K562 (cell line): ENCODE data around the gene DIP2B. TPM values are rescaled to one million over a fixed set of nuclear protein-coding genes. Genes with fewer than 3 reads are reported as not detected.

Experiments
- ATAC-seq: fragments of 200-7000 bp; cut with Tn5 transposase; 3 replicates; pipeline ENCODE4 v1.9.1; 2020; ENCODE audit warnings: moderate library complexity
- BruUV-seq: library from RNA; stranded (reverse); fragments of 400-500 nt; replicated peaks from 2 replicates; lab custom pipeline; 2021; lab: Mats Ljungman, UMichigan
- CTCF ChIA-PET: fragments of 300-600 bp; formaldehyde crosslinking; extraction: SDS; loops from one replicate; lab custom pipeline; 2021; ENCODE audit warnings: low intra/inter-chr PET ratio; lab: Yijun Ruan, JAX
- POLR2A ChIA-PET: fragments of 300-600, 350-650 bp; sonication (Branson Sonifier 250); formaldehyde crosslinking; extraction: SDS; loops from one replicate; lab custom pipeline; 2021; ENCODE audit warnings: antibody characterized with exemption, inconsistent platforms; lab: Yijun Ruan, JAX
- DNase-seq, 4 experiments: peaks; one replicate each; pipeline versions ENCODE4 v3.0.0 to v3.0.0-alpha.2; 2011 to 2018; ENCODE audit warnings: low spot score in 3 of 4, mixed read lengths in 3 of 4; ENCODE audit errors: extremely low read depth in 1 of 4
- FAIRE-seq: peaks from 2 replicates; lab custom pipeline; 2011; peaks lifted over from hg19 to GRCh38; lab: Jason Lieb, UNC
- H2AFZ ChIP-seq: 2 replicates; pipeline ENCODE4 v1.6.0; 2011; ENCODE audit warnings: low read depth, low read length, control low read depth, inconsistent platforms
- H3K27ac ChIP-seq: fragments of 200-600 bp; 3 replicates; pipeline ENCODE4 v1.8.0; 2011; ENCODE audit warnings: low read depth, mild to moderate bottlenecking, control low read depth, inconsistent platforms, low read length, moderate library complexity, mixed read lengths; ENCODE audit errors: extremely low read depth
- H3K27me3 ChIP-seq, 2 experiments: fragments of 300-600 bp in 1 of 2; 2 replicates in 1 of 2; 3 replicates in 1 of 2; pipeline versions ENCODE4 v1.6.0 to v1.8.0; 2011; ENCODE audit warnings: inconsistent platforms in 2 of 2, low read length in 2 of 2, mild to moderate bottlenecking in 1 of 2, mixed read lengths in 1 of 2, moderate library complexity in 1 of 2; ENCODE audit not compliant: control insufficient read depth in 2 of 2, insufficient read depth in 2 of 2
- H3K36me3 ChIP-seq: fragments of 300-600 bp; 3 replicates; pipeline ENCODE4 v1.8.0; 2011; ENCODE audit warnings: mild to moderate bottlenecking, low read length, inconsistent platforms; ENCODE audit not compliant: control insufficient read depth, insufficient read depth
- H3K4me1 ChIP-seq, 2 experiments: fragments of 200-600 bp in 1 of 2; replicated peaks in 1 of 2; 2 replicates in 1 of 2; 3 replicates in 1 of 2; pipeline versions ENCODE4 v1.5.1 to v1.8.0; 2011; ENCODE audit warnings: inconsistent platforms in 2 of 2, low read length in 2 of 2, mild to moderate bottlenecking in 1 of 2, mixed read lengths in 1 of 2, moderate library complexity in 1 of 2; ENCODE audit not compliant: control insufficient read depth in 2 of 2, insufficient read depth in 2 of 2
- H3K4me2 ChIP-seq: 2 replicates; pipeline ENCODE4 v1.6.1; 2011; ENCODE audit warnings: low read length, control low read depth, inconsistent platforms, mixed read lengths; ENCODE audit not compliant: insufficient read depth
- H3K4me3 ChIP-seq: fragments of 200-600 bp; sonication (generic), shearing (Covaris generic); 2 replicates; pipeline ENCODE4 v1.5.1; 2016; ENCODE audit warnings: control low read depth, inconsistent platforms
- H3K79me2 ChIP-seq: fragments of 200-600 bp; 3 replicates; pipeline ENCODE4 v1.8.0; 2011; ENCODE audit warnings: low read length, inconsistent platforms; ENCODE audit not compliant: control insufficient read depth, insufficient read depth
- H3K9ac ChIP-seq, 2 experiments: 2 replicates each; pipeline versions ENCODE4 v1.6.0 to v1.6.1; 2011; ENCODE audit warnings: low read depth in 2 of 2, low read length in 2 of 2, control low read depth in 1 of 2, inconsistent platforms in 1 of 2, mild to moderate bottlenecking in 1 of 2, mixed read lengths in 1 of 2; ENCODE audit not compliant: insufficient read depth in 1 of 2
- H3K9me1 ChIP-seq: one replicate; pipeline ENCODE4 v1.6.0; 2011; ENCODE audit warnings: inconsistent platforms, mild to moderate bottlenecking, low read length, moderate library complexity; ENCODE audit not compliant: control insufficient read depth, insufficient read depth
- H3K9me3 ChIP-seq: replicated peaks from 2 replicates; pipeline ENCODE4 v1.5.1; 2011; ENCODE audit warnings: low read depth, low read length, inconsistent platforms; ENCODE audit not compliant: control insufficient read depth, insufficient read depth
- H4K20me1 ChIP-seq: replicated peaks from 2 replicates; pipeline ENCODE4 v1.6.1; 2011; ENCODE audit warnings: low read length, inconsistent platforms, mixed read lengths; ENCODE audit not compliant: control insufficient read depth, insufficient read depth
- ARID1B ChIP-seq: fragments of 450-650 bp; IDR thresholded peaks from 2 replicates; pipeline ENCODE4 v1.6.1; 2016; ENCODE audit warnings: antibody characterized with exemption, mild to moderate bottlenecking, inconsistent platforms
- ARID2 ChIP-seq: fragments of 450-650 bp; IDR thresholded peaks from 2 replicates; pipeline ENCODE4 v1.6.1; 2017; ENCODE audit warnings: antibody characterized with exemption, mild to moderate bottlenecking
- ATF6 ChIP-seq: sonication (generic); formaldehyde crosslinking; IDR thresholded peaks from 2 replicates; pipeline ENCODE4 v1.4.0; 2020; ENCODE audit warnings: mild to moderate bottlenecking, missing genetic modification reagents
- CCNT2 ChIP-seq: IDR thresholded peaks from 2 replicates; pipeline ENCODE4 v1.6.1; 2011; ENCODE audit warnings: borderline replicate concordance, low read depth, mild to moderate bottlenecking, moderate library complexity, mixed read lengths, low read length; ENCODE audit not compliant: insufficient read length; ENCODE audit errors: extremely low read depth
- FOXP1 ChIP-seq: sonication (generic); formaldehyde crosslinking; IDR thresholded peaks from 2 replicates; pipeline ENCODE4 v1.8.0; 2022; ENCODE audit warnings: mild to moderate bottlenecking, missing genetic modification reagents
- RBM14 ChIP-seq: fragments of 200-400 bp; formaldehyde crosslinking; IDR thresholded peaks from 2 replicates; pipeline ENCODE4 v1.6.1; 2018; ENCODE audit warnings: low read depth, mild to moderate bottlenecking, low read length, moderate library complexity, borderline replicate concordance; ENCODE audit not compliant: insufficient read depth
- SPI1 ChIP-seq: IDR thresholded peaks from 2 replicates; pipeline ENCODE4 v1.6.1; 2011; ENCODE audit warnings: low read depth, low read length, control low read depth, borderline replicate concordance
- THRAP3 ChIP-seq: fragments of 450-650 bp; IDR thresholded peaks from 2 replicates; pipeline ENCODE4 v1.6.1; 2016; ENCODE audit warnings: mild to moderate bottlenecking, inconsistent platforms, borderline replicate concordance
- ZNF175 ChIP-seq: fragments of 200-800 bp; sonication (Bioruptor generic); IDR thresholded peaks from 2 replicates; pipeline ENCODE4 v1.6.1; 2016; ENCODE audit warnings: low read depth, mild to moderate bottlenecking, missing genetic modification characterization, missing compliant biosample characterization
- ZNF551 ChIP-seq: fragments of 250-450 bp; sonication (Bioruptor Pico); IDR thresholded peaks from 2 replicates; pipeline ENCODE4 v1.5.0; 2021; ENCODE audit warnings: mild to moderate bottlenecking, moderate library complexity
- ZSCAN32 ChIP-seq: fragments of 450-650 bp; formaldehyde crosslinking; IDR thresholded peaks from 2 replicates; pipeline ENCODE4 v1.4.0; 2020; ENCODE audit warnings: mild to moderate bottlenecking, moderate library complexity
- WGBS: fragments of 100-300 bp; shearing (Covaris generic); methylation state at CpG from one replicate; pipeline ENCODE4 v1.1.6; 2016; ENCODE audit warnings: low coverage, mixed read lengths; ENCODE audit not compliant: insufficient coverage; ENCODE audit errors: missing lambda C conversion rate; 5-methylcytosine and 5-hydroxymethylcytosine counted together
- in situ Hi-C: fragments of 300-500 bp; cut with MboI; formaldehyde crosslinking; loops from 4 replicates; pipeline ENCODE4 v1.15.0; 2018; ENCODE audit warnings: inconsistent platforms, mixed read lengths
- intact Hi-C: fragments of 100-400 bp; cut with micrococcal nuclease; formaldehyde crosslinking; loops from 2 replicates; pipeline ENCODE4 v1.14.2; 2022
- polyA plus RNA-seq, 8 experiments: library from polyadenylated mRNA; depleted of rRNA in 4 of 8; stranded (reverse) in 5 of 8; unstranded in 3 of 8; fragments of >200 nt; fragmentation: Nextera tagmentation in 2 of 8; fragmentation: Illumina TruSeq in 1 of 8; extraction: Ambion mirVana in 2 of 8; extraction: Trizol in 1 of 8; gene quantifications; 2 replicates each; pipeline versions ENCODE4 v1.2.1 to v1.2.3, GENCODE V29; 2011 to 2014; ENCODE audit warnings: inconsistent platforms in 1 of 8, missing spikeins in 1 of 8
- total RNA-seq, 7 experiments: library from RNA; depleted of rRNA in 6 of 7; stranded (reverse); fragments of >200 nt in 6 of 7; fragmentation: Illumina TruSeq in 2 of 7; extraction: Trizol in 2 of 7; gene quantifications; 2 replicates each; pipeline versions ENCODE4 v1.2.1 to v1.2.3, GENCODE V29; 2011 to 2021; ENCODE audit warnings: low replicate concordance in 1 of 7

Gene DIP2B
- total and polyA plus RNA-seq, 9 of the 15 experiments (the other 6 are each of a cell fraction or from before 2014, with no cell fraction given) = 4.6 to 26.1 (median 18.8) TPM

- POLR2A ChIA-PET = no interaction called here
- TF ChIP-seq ATF6 (CRISPR knock-in tag) (no peak), FOXP1 (CRISPR knock-in tag) (no peak), ZNF175 (CRISPR knock-in tag) (no peak), SPI1 (no peak), CCNT2 (no peak), THRAP3 (no peak), ARID2 (no peak), ZNF551 (no peak), ZSCAN32 (CRISPR knock-in tag) (no peak), RBM14 (no peak), ARID1B (no peak)
- no peaks in the 10 kb centered on the region for H3K27me3 ChIP-seq
- H3K4me1 ChIP-seq = no peaks in the 10 kb centered on the region
- BruUV-seq = no TSS peak
- in situ Hi-C loops = no loop called here
- no peak overlapping the region for H3K4me3 ChIP-seq
- peaks cover 54% of the 10 kb centered on the region; the same call in 2 of the 3 replicates for H3K36me3 ChIP-seq
- CTCF ChIA-PET = no interaction called here
- H3K9ac ChIP-seq = no peak overlapping the region
- no peak for DNase-seq
- no peak overlapping the region for H3K27ac ChIP-seq
- no peak overlapping the region for H3K4me2 ChIP-seq
- no peaks in the 10 kb centered on the region for H3K9me3 ChIP-seq
- FAIRE-seq = no peak
- H2AFZ ChIP-seq = no peak overlapping the region
- intact Hi-C loops = no loop called here
- ATAC-seq = no peak
- H4K20me1 ChIP-seq = no peaks in the 10 kb centered on the region
- H3K79me2 ChIP-seq = no peaks in the 10 kb centered on the region
- 93% methylated on average over 4 of the region's 4 CpGs for WGBS
- no peaks in the 10 kb centered on the region for H3K9me1 ChIP-seq
These were observed 172.0 kb downstream of the DIP2B start for GRCh38 chr12:50676756-50677155.
